DND-41 (cell line): ENCODE results near the gene MYB.
"Not testable (repeated sequence)": the region's sequence is repeated elsewhere in the genome, so short reads cannot be mapped to it uniquely, and the experiment has no call there.

Experiments
- ATAC-seq: fragments of 200-7000 bp; cut with Tn5 transposase; 3 replicates; pipeline ENCODE4 v1.9.1; 2021; ENCODE audit warnings: low read depth; ENCODE audit not compliant: insufficient read depth
- DNase-seq: peaks from one replicate; pipeline ENCODE4 v3.0.0-alpha.2; 2020
- H2AFZ ChIP-seq: 2 replicates; pipeline ENCODE4 v1.6.0; 2012; ENCODE audit warnings: low read depth, low read length
- H3K27ac ChIP-seq: 2 replicates; pipeline ENCODE4 v1.5.1; 2012; ENCODE audit warnings: low read length, inconsistent platforms
- H3K27me3 ChIP-seq: fragments of 200-600 bp; sonication (generic); 2 replicates; pipeline ENCODE4 v1.6.0; 2012; ENCODE audit warnings: low read length, mild to moderate bottlenecking, inconsistent platforms; ENCODE audit not compliant: insufficient read depth, poor library complexity
- H3K36me3 ChIP-seq: 2 replicates; pipeline ENCODE4 v1.5.1; 2012; ENCODE audit warnings: low read length, inconsistent platforms; ENCODE audit not compliant: insufficient read depth
- H3K4me1 ChIP-seq: 2 replicates; pipeline ENCODE4 v1.5.1; 2012; ENCODE audit warnings: mild to moderate bottlenecking, low read length; ENCODE audit not compliant: insufficient read depth
- H3K4me2 ChIP-seq: 2 replicates; pipeline ENCODE4 v1.6.0; 2012; ENCODE audit warnings: mild to moderate bottlenecking, moderate library complexity, low read length, inconsistent platforms; ENCODE audit not compliant: insufficient read depth
- H3K4me3 ChIP-seq, 2 experiments: fragments of 200-600 bp in 1 of 2; shearing (Covaris generic) in 1 of 2; 2 replicates each; pipeline ENCODE4 v1.5.1; 2012 to 2016; ENCODE audit warnings: inconsistent platforms in 2 of 2, low read length in 2 of 2, mild to moderate bottlenecking in 2 of 2, low read depth in 1 of 2, moderate library complexity in 1 of 2
- H3K79me2 ChIP-seq: 2 replicates; pipeline ENCODE4 v1.6.0; 2012; ENCODE audit warnings: low read length, inconsistent platforms; ENCODE audit not compliant: insufficient read depth
- H3K9ac ChIP-seq: 2 replicates; pipeline ENCODE4 v1.6.0; 2012; ENCODE audit warnings: low read depth, mild to moderate bottlenecking, inconsistent platforms, low read length, moderate library complexity
- H3K9me3 ChIP-seq: 2 replicates; pipeline ENCODE4 v1.5.1; 2012; ENCODE audit warnings: low read length, moderate library complexity, mild to moderate bottlenecking, inconsistent platforms; ENCODE audit not compliant: insufficient read depth, severe bottlenecking
- H4K20me1 ChIP-seq: 2 replicates; pipeline ENCODE4 v1.6.0; 2012; ENCODE audit warnings: low read length; ENCODE audit not compliant: insufficient read depth
- EZH2 ChIP-seq: IDR thresholded peaks from 3 replicates; pipeline ENCODE4 v1.6.1; 2012; ENCODE audit warnings: borderline replicate concordance, low read depth, mild to moderate bottlenecking, moderate library complexity, low read length, inconsistent platforms; ENCODE audit not compliant: severe bottlenecking
- TF ChIP-seq, protein P1 (sequence below): IDR thresholded peaks from 2 replicates; pipeline ENCODE4 v1.5.1; 2012; ENCODE audit warnings: borderline replicate concordance, low read length, moderate library complexity, mild to moderate bottlenecking; ENCODE audit not compliant: poor library complexity, severe bottlenecking; ENCODE audit errors: extremely low read depth

MYB gene

DNA sequence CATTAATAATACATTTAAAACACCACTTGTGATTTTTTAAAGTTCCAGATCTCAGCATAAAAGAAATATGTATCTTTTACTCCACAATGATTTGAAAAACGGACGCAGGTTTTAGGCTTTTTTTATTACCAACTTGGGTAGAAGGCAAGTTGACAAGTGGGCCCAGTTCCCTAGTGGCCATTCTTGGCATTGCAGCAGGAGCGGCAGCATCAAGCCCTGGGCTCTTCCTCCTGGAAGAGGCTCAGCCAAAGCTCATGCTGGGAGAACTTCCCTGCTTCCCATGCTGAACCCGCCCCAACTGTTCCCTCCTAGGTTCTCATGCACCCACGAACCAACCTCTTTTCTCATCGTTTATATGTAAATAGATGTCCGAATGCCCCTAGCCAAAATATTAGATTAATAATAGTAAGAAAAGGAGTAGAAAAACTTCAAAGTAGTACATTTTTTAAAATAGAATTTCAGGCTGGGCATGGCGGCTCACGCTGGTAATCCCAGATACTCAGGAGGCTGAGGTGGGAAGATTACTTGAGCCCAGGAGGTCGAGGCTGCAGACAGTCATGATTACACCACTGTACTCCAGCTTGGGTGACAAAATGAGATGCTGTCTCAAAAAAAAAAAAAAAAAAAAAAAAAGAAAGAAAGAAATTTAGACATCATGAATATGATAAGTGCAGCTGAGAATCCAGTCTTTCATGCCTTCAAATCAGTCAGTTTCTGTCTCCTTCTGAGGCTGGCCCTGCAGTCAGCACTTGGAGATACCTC, 18.2 kb upstream of the MYB start:
- ATAC-seq (peak; percentile 52; the same call in 1 of the 3 replicates), DNase-seq (peak; percentile 48)
- Histone ChIP-seq H3K27me3 (no peaks in the 10 kb centered on the region), H3K4me3 (no peak overlapping the region), H3K4me2 (no peak overlapping the region), H3K4me1 (peaks cover 21% of the 10 kb centered on the region), H2AFZ (no peak overlapping the region), H3K36me3 (no peaks in the 10 kb centered on the region), H3K27ac (no peak overlapping the region), H3K9me3 (no peaks in the 10 kb centered on the region), H3K9ac (no peak overlapping the region), H4K20me1 (no peaks in the 10 kb centered on the region), H3K79me2 (no peaks in the 10 kb centered on the region)
- TF ChIP-seq EZH2 = no peak
- TF ChIP-seq, protein P1, sequence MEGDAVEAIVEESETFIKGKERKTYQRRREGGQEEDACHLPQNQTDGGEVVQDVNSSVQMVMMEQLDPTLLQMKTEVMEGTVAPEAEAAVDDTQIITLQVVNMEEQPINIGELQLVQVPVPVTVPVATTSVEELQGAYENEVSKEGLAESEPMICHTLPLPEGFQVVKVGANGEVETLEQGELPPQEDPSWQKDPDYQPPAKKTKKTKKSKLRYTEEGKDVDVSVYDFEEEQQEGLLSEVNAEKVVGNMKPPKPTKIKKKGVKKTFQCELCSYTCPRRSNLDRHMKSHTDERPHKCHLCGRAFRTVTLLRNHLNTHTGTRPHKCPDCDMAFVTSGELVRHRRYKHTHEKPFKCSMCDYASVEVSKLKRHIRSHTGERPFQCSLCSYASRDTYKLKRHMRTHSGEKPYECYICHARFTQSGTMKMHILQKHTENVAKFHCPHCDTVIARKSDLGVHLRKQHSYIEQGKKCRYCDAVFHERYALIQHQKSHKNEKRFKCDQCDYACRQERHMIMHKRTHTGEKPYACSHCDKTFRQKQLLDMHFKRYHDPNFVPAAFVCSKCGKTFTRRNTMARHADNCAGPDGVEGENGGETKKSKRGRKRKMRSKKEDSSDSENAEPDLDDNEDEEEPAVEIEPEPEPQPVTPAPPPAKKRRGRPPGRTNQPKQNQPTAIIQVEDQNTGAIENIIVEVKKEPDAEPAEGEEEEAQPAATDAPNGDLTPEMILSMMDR = peak; percentile 75

DNA sequence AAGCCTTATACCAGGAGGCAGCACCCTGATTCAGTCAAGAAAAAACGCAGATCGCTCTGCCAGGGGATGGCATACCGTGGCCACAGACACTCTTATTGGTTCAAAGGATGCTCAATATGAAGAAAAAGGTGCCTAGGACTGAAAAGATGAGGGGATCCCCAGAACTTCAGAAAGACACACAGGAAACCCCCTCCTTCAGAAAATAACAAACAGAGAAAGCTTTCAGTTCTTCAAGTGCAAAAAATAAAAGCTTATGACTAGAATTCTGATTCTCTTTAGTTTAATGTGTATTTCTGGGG, 17.7 kb upstream of the MYB start:
- Histone ChIP-seq H2AFZ (no peak overlapping the region), H3K9me3 (no peaks in the 10 kb centered on the region), H3K79me2 (no peaks in the 10 kb centered on the region), H3K27ac (no peak overlapping the region), H3K4me3 (no peak overlapping the region), H3K27me3 (no peaks in the 10 kb centered on the region), H3K36me3 (no peaks in the 10 kb centered on the region), H3K4me2 (no peak overlapping the region), H3K4me1 (peaks cover 21% of the 10 kb centered on the region), H3K9ac (no peak overlapping the region), H4K20me1 (no peaks in the 10 kb centered on the region)
- DNase-seq (no peak), ATAC-seq (no peak)
- TF ChIP-seq, protein P1 = no peak
- no peak for TF ChIP-seq EZH2

DNA sequence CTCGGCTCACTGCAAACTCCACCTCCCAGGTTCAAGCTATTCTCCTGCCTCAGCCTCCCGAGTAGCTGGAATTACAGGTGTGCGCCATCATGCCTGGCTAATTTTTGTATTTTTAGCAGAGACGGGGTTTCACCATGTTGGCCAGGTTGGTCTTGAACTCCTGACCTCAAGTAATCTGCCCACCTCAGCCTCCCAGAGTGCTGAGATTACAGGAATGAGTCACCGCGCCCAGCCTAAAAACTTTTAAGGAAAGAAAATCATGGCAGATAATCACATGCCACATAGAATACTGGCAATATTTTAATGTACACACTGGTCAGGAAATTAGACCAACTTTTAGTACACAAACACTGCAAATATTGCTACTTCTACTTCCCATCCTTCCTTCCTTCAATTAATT, 16.7 kb upstream of the MYB start:
- not testable (repeated sequence) for H3K27me3 ChIP-seq, H3K9ac ChIP-seq, DNase-seq, H3K4me3 ChIP-seq, H4K20me1 ChIP-seq, H2AFZ ChIP-seq, ATAC-seq, H3K9me3 ChIP-seq, H3K27ac ChIP-seq, H3K79me2 ChIP-seq, H3K4me2 ChIP-seq, H3K36me3 ChIP-seq
- H3K4me1 ChIP-seq = peaks cover 20% of the 10 kb centered on the region

DNA sequence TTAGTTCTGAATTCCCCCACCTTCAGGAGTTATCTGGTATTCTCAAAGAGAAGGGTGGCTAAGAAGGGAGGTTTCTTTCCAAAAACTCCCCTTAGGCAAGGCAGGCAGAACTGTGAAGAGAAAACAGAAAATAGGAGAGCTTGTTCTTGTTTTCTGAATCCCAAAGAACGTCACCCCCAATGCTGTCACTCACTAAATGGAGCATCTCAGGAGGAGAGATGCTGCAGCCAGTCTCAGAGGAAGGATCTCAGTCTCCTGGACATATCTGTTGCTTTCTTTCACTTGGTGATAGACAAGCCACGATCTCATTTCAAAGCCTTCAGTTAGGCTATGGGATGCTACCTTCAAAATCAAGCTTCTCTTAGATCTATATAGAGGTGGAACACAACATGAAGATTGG, 16.1 kb upstream of the MYB start:
- no peak overlapping the region for H3K9ac ChIP-seq
- H2AFZ ChIP-seq = 0 out of 2 replicates have a peak overlapping the region, but pooled peaks have one; percentile 34
- no peak for TF ChIP-seq EZH2
- TF ChIP-seq, protein P1 = no peak
- H3K36me3 ChIP-seq = no peaks in the 10 kb centered on the region
- no peaks in the 10 kb centered on the region for H3K9me3 ChIP-seq
- no peak overlapping the region for H3K4me3 ChIP-seq
- no peaks in the 10 kb centered on the region for H3K79me2 ChIP-seq
- H3K4me2 ChIP-seq = no peak overlapping the region
- peaks cover 17% of the 10 kb centered on the region for H3K4me1 ChIP-seq
- no peaks in the 10 kb centered on the region for H4K20me1 ChIP-seq
- no peak for ATAC-seq
- no peak overlapping the region for H3K27ac ChIP-seq
- H3K27me3 ChIP-seq = no peaks in the 10 kb centered on the region
- DNase-seq = no peak
